H1 (cell line): Measurements from ENCODE around the gene E2F2. TPM values are rescaled to one million over a fixed set of nuclear protein-coding genes. Genes with fewer than 3 reads are reported as not detected.

Source experiments
- ASH2L ChIP-seq: fragments of 200-600, 300-600 bp; sonication (generic); IDR thresholded peaks from one replicate; pipeline ENCODE4 v1.7.1; 2017; ENCODE audit warnings: low read length
- BCL11A ChIP-seq, 2 experiments: IDR thresholded peaks; one replicate each; pipeline ENCODE4 v1.6.1; 2011; ENCODE audit warnings: low read depth in 2 of 2, low read length in 2 of 2, mild to moderate bottlenecking in 2 of 2
- CBX5 ChIP-seq: fragments of 300-800, 300-1000 bp; sonication (generic); IDR thresholded peaks from 2 replicates; pipeline ENCODE4 v1.7.1; 2016; ENCODE audit warnings: antibody characterized with exemption, low read length, low read depth
- GTF2F1 ChIP-seq: IDR thresholded peaks from 2 replicates; pipeline ENCODE4 v1.6.1; 2012; ENCODE audit warnings: low read depth, low read length, improper control_type of control experiment, borderline replicate concordance
- KDM1A ChIP-seq: fragments of 200-600, 300-600 bp; sonication (generic); IDR thresholded peaks from 2 replicates; pipeline ENCODE4 v1.7.1; 2016; ENCODE audit warnings: mild to moderate bottlenecking, low read length, borderline replicate concordance
- KDM5A ChIP-seq: fragments of 200-600 bp; IDR thresholded peaks from 2 replicates; pipeline ENCODE4 v1.7.1; 2012; ENCODE audit warnings: mild to moderate bottlenecking, low read length, inconsistent platforms, mixed read lengths
- PHF8 ChIP-seq: fragments of 200-600 bp; sonication (generic); conservative IDR thresholded peaks from 2 replicates; pipeline ENCODE4 v1.7.1; 2012; ENCODE audit warnings: low read depth, mild to moderate bottlenecking, inconsistent platforms, low read length, moderate library complexity
- RBBP5 ChIP-seq: IDR thresholded peaks from 2 replicates; pipeline ENCODE4 v1.7.1; 2012; ENCODE audit warnings: low read depth, mild to moderate bottlenecking, inconsistent platforms, low read length, moderate library complexity, borderline replicate concordance
- polyA plus RNA-seq, 7 experiments: library from polyadenylated mRNA; depleted of rRNA in 3 of 7; stranded (reverse) in 5 of 7; unstranded in 2 of 7; fragments of >200 nt in 5 of 7; fragments of 200-250 nt in 2 of 7; gene quantifications; 1 replicate in 5 of 7; 2 replicates in 1 of 7; 4 replicates in 1 of 7; pipeline versions ENCODE4 v1.2.1 to v1.2.3, GENCODE V29; 2011 to 2013; ENCODE audit warnings: missing spikeins in 2 of 7, mixed read lengths in 2 of 7
- total RNA-seq: library from RNA; stranded (reverse); fragmentation: NEBNext Ultra II Directional; extraction: Animal tissue kit (Norgen Biotek cat#: 25700); gene quantifications from 2 replicates; pipeline ENCODE4 v1.2.1, GENCODE V29; 2021
- TF ChIP-seq, protein P1 (sequence below), 3 experiments: IDR thresholded peaks; 1 replicate in 2 of 3; 2 replicates in 1 of 3; pipeline versions ENCODE4 v1.5.1 to v1.6.1; 2011; ENCODE audit warnings: low read length in 3 of 3, mild to moderate bottlenecking in 3 of 3, inconsistent platforms in 2 of 3, low read depth in 1 of 3, moderate library complexity in 1 of 3; ENCODE audit not compliant: insufficient read depth in 1 of 3; ENCODE audit errors: control extremely low read depth in 1 of 3

E2F2 gene
- total and polyA plus RNA-seq, 2 of the 8 experiments (the other 6 are each of a cell fraction or from before 2014, with no cell fraction given): 1.8 to 7.0 TPM

GRCh38 chr1:23480187-23481025 is 50.6 kb downstream of the E2F2 start (continued):
- no peak for TF ChIP-seq CBX5
- TF ChIP-seq KDM1A: no peak
- TF ChIP-seq ASH2L: no peak
- no peak for TF ChIP-seq GTF2F1
- no peak for TF ChIP-seq KDM5A
- TF ChIP-seq BCL11A (IDR thresholded peaks at IDR 0.05; ENCODE audit: low read depth in 2 of 2, low read length in 2 of 2): no peak
- no peak for TF ChIP-seq RBBP5
- TF ChIP-seq PHF8: no peak
- TF ChIP-seq, protein P1, sequence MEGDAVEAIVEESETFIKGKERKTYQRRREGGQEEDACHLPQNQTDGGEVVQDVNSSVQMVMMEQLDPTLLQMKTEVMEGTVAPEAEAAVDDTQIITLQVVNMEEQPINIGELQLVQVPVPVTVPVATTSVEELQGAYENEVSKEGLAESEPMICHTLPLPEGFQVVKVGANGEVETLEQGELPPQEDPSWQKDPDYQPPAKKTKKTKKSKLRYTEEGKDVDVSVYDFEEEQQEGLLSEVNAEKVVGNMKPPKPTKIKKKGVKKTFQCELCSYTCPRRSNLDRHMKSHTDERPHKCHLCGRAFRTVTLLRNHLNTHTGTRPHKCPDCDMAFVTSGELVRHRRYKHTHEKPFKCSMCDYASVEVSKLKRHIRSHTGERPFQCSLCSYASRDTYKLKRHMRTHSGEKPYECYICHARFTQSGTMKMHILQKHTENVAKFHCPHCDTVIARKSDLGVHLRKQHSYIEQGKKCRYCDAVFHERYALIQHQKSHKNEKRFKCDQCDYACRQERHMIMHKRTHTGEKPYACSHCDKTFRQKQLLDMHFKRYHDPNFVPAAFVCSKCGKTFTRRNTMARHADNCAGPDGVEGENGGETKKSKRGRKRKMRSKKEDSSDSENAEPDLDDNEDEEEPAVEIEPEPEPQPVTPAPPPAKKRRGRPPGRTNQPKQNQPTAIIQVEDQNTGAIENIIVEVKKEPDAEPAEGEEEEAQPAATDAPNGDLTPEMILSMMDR (IDR thresholded peaks at IDR 0.05; ENCODE audit: control extremely low read depth in 1 of 3, insufficient read depth in 1 of 3, low read depth in 1 of 3, low read length in 3 of 3): no peak
